Adrenal gland (tissue), 5 donors: ENCODE measurements around the gene PRKD1.

Experiments used
- POLR2A ChIP-seq, 2 donors: fragments of 450-650 bp; IDR thresholded peaks; one replicate each; pipeline ENCODE4 v1.6.1; 2017; ENCODE audit warnings: antibody characterized with exemption in 2 of 2, mild to moderate bottlenecking in 2 of 2, moderate library complexity in 1 of 2
- TF ChIP-seq, protein P1 (sequence below), 6 experiments: fragments of 450-650 bp in 4 of 6; fragments of 200-600 bp in 2 of 6; sonication (generic) in 1 of 6; IDR thresholded peaks; 1 replicate in 5 of 6; 2 replicates in 1 of 6; pipeline versions ENCODE4 v1.5.1 to v1.8.0; 2016 to 2021; ENCODE audit warnings: antibody characterized with exemption in 6 of 6, mild to moderate bottlenecking in 2 of 6, moderate library complexity in 1 of 6
- donor health status: DM: no; HTN: no; CAD: no.

GRCh38 chr14:29757188-29757680 lies 170.4 kb downstream of the PRKD1 start:
- no peak for TF ChIP-seq POLR2A (IDR thresholded peaks at IDR 0.05)
- TF ChIP-seq, protein P1, sequence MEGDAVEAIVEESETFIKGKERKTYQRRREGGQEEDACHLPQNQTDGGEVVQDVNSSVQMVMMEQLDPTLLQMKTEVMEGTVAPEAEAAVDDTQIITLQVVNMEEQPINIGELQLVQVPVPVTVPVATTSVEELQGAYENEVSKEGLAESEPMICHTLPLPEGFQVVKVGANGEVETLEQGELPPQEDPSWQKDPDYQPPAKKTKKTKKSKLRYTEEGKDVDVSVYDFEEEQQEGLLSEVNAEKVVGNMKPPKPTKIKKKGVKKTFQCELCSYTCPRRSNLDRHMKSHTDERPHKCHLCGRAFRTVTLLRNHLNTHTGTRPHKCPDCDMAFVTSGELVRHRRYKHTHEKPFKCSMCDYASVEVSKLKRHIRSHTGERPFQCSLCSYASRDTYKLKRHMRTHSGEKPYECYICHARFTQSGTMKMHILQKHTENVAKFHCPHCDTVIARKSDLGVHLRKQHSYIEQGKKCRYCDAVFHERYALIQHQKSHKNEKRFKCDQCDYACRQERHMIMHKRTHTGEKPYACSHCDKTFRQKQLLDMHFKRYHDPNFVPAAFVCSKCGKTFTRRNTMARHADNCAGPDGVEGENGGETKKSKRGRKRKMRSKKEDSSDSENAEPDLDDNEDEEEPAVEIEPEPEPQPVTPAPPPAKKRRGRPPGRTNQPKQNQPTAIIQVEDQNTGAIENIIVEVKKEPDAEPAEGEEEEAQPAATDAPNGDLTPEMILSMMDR (IDR thresholded peaks at IDR 0.05) = no peak
